ENCODE data around the gene SLC22A17.

- TF ChIP-seq CTCF (IDR thresholded peaks at IDR 0.05 in 8 of 11, conservative IDR thresholded peaks at IDR 0.05 in 3 of 11) (no peak), POLR2AphosphoS5 (IDR thresholded peaks at IDR 0.05) (no peak), POLR2A (IDR thresholded peaks at IDR 0.05) (no peak)
Measured at GRCh38 chr14:23323838-23324454, 28.7 kb downstream of the SLC22A17 start.
